Measurements from ENCODE around the gene SLC25A26. TPM values are rescaled to one million over a fixed set of nuclear protein-coding genes. Genes with fewer than 3 reads are reported as not detected.

The SLC25A26 gene
- total RNA-seq, 4 donors from 2014 or later = 20.1 to 44.4 (median 23.2) TPM

GRCh38 chr3:66401157-66401550, 180.4 kb downstream of the SLC25A26 start:
- Histone ChIP-seq H3K36me3 (peaks cover 0 to 40% (median 0%) of the 10 kb centered on the region in 3 donors), H3K4me1 (peaks cover 0 to 80% (median 29%) of the 10 kb centered on the region in 4 donors), H3K9me3 (no peaks in the 10 kb centered on the region), H3K27me3 (no peaks in the 10 kb centered on the region), H3K27ac (peak overlapping the region in 2 of 4 donors; percentile 70 to 79), H3K4me3 (no peak overlapping the region)
- WGBS, 2 donors = 36 to 45% methylated on average over 10 of the region's 10 CpGs
- DNase-seq (ENCODE audit: low spot score in 2 of 2) = no peak
- TF ChIP-seq CTCF (IDR thresholded peaks at IDR 0.05) = no peak
- TF ChIP-seq POLR2A (IDR thresholded peaks at IDR 0.05) = no peak
- TF ChIP-seq EP300 (IDR thresholded peaks at IDR 0.05) = no peak

GRCh38 chr3:66401675-66402491, 181.1 kb downstream of the SLC25A26 start:
- no peak for DNase-seq (ENCODE audit: low spot score in 2 of 2)
- H3K27me3 ChIP-seq = no peaks in the 10 kb centered on the region
- H3K27ac ChIP-seq = peak overlapping the region in 2 of 4 donors; percentile 70 to 79
- H3K4me3 ChIP-seq = no peak overlapping the region
- H3K4me1 ChIP-seq = peaks cover 0 to 82% (median 29%) of the 10 kb centered on the region in 4 donors
- peaks cover 0 to 40% (median 0%) of the 10 kb centered on the region in 3 donors for H3K36me3 ChIP-seq
- H3K9me3 ChIP-seq = no peaks in the 10 kb centered on the region
- TF ChIP-seq POLR2A (IDR thresholded peaks at IDR 0.05) (no peak), CTCF (IDR thresholded peaks at IDR 0.05) (no peak), EP300 (IDR thresholded peaks at IDR 0.05) (no peak)
- 60 to 62% methylated on average over 20 of the region's 20 CpGs for WGBS, 2 donors

- Histone ChIP-seq H3K27ac (peak overlapping the region in 3 of 4 donors; percentile 24 to 79 (median 70)), H3K4me3 (no peak overlapping the region), H3K9me3 (no peaks in the 10 kb centered on the region), H3K36me3 (peaks cover 0 to 41% (median 0%) of the 10 kb centered on the region in 3 donors), H3K27me3 (no peaks in the 10 kb centered on the region), H3K4me1 (peaks cover 0 to 86% (median 32%) of the 10 kb centered on the region in 4 donors)
- WGBS, 2 donors = 59 to 68% methylated on average over 8 to 13 of the region's 13 CpGs
- TF ChIP-seq CTCF (IDR thresholded peaks at IDR 0.05) (no peak), EP300 (IDR thresholded peaks at IDR 0.05) (no peak), POLR2A (IDR thresholded peaks at IDR 0.05) (no peak)
- no peak for DNase-seq (ENCODE audit: low spot score in 2 of 2)
These were observed 181.9 kb downstream of the SLC25A26 start for GRCh38 chr3:66402596-66403290.

GRCh38 chr3:66403323-66403990, 182.7 kb downstream of the SLC25A26 start:
- WGBS, 2 donors = 70 to 79% methylated on average over 11 to 13 of the region's 13 CpGs
- Histone ChIP-seq H3K4me3 (no peak overlapping the region), H3K27me3 (no peaks in the 10 kb centered on the region), H3K9me3 (no peaks in the 10 kb centered on the region), H3K27ac (peak overlapping the region in 2 of 4 donors; percentile 70 to 79), H3K36me3 (peaks cover 0 to 39% (median 0%) of the 10 kb centered on the region in 3 donors), H3K4me1 (peaks cover 0 to 86% (median 35%) of the 10 kb centered on the region in 4 donors)
- DNase-seq (ENCODE audit: low spot score in 2 of 2) = no peak
- no peak for TF ChIP-seq POLR2A (IDR thresholded peaks at IDR 0.05)
- no peak for TF ChIP-seq EP300 (IDR thresholded peaks at IDR 0.05)
- no peak for TF ChIP-seq CTCF (IDR thresholded peaks at IDR 0.05)

Measured in tibial nerve (tissue), 4 donors.